Brain pericyte (primary cell): ENCODE data around the gene PRKCE.
A peak's percentile ranks its signal among the peaks of the same experiment; 100 is the strongest.
"Not testable (repeated sequence)": the region's sequence is repeated elsewhere in the genome, so short reads cannot be mapped to it uniquely, and the experiment has no call there.

Experiments used
- DNase-seq: peaks from one replicate; pipeline ENCODE4 v3.0.0-alpha.2; 2012; ENCODE audit warnings: low read depth, low spot score

Gene PRKCE

GRCh38 chr2:45909677-45910191 lies 258.3 kb downstream of the PRKCE start:
- DNase-seq, result no peak

DNA sequence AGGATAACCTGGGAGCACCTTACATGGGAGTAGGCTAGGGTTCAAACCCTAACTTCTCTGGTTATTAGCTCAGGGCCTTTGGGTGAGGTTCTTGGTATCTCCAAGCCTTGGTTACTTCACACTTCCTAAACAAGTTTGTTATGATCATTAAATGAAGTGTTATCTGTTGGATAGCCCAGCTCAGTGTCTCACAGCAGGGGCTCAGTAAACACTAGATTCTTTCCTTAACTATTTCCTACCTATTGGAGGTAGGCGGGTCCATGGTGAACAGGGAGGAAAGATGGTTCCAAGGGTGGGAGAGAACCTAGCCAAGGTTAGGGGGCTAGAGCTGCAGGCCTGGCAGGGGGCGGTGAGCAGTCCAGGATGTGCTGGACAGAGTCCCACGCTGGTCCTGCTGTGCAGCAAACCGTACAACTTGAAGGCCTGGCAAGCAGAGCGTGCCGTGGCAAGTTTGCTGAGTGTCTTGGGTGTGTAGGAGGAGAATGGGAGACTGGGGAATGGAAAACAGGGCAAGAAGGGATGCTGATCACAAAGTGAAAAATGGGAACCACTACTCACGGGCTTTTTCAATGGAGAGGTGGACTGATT lies 259.1 kb downstream of the PRKCE start:
- no peak for DNase-seq

- DNase-seq, result no peak
These were observed 260.1 kb downstream of the PRKCE start for GRCh38 chr2:45911538-45911937.

DNA sequence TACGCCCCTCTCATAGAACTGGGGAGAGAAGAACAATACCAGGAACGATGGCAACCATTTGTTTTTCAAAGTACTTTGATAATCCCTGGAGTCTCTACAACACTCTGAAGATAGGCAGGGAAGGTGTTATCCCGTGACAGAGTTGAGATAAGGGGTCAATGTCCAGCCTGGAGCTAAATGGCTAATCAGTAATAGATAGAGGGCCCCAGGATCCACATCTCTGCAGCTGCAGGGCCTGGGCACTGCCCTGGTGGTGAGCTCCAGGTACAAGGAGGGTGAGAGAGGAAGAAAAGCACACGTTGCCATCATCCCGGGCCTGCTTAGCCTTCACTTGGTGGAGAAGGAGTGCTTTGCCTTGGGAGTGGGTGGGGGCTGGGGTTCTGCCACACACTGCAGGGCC lies 260.6 kb downstream of the PRKCE start:
- no peak for DNase-seq

- DNase-seq, result no peak
These were observed 262.1 kb downstream of the PRKCE start for GRCh38 chr2:45913539-45913938.

- DNase-seq, result no peak
These were observed 264.0 kb downstream of the PRKCE start for GRCh38 chr2:45915523-45915922.

- DNase-seq, result not testable (repeated sequence)
These were observed 266.2 kb downstream of the PRKCE start for GRCh38 chr2:45917561-45918176.

GRCh38 chr2:45918463-45919159 lies 267.1 kb downstream of the PRKCE start:
- no peak for DNase-seq

- DNase-seq, result no peak
These were observed 267.7 kb downstream of the PRKCE start for GRCh38 chr2:45919160-45919650.

DNA sequence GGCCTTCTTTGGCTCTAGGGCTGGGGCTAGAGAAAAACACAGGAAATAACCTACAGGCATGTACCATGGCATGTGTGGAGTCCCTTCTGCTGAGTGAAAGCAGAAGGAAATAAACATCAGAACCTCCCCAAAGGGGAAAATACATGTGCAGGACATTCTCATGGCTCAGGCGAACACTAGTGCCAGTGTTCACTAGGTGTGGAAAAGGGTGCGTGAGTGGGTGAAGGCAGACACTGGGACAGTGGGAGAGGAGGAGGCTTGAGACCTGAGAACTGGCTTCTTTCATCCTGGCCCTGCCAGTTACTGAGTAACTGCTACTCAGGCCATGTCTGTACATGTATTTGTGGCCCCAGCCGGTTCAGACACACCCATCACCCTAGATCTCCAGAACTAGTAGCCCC lies 268.2 kb downstream of the PRKCE start:
- DNase-seq, result no peak

DNA sequence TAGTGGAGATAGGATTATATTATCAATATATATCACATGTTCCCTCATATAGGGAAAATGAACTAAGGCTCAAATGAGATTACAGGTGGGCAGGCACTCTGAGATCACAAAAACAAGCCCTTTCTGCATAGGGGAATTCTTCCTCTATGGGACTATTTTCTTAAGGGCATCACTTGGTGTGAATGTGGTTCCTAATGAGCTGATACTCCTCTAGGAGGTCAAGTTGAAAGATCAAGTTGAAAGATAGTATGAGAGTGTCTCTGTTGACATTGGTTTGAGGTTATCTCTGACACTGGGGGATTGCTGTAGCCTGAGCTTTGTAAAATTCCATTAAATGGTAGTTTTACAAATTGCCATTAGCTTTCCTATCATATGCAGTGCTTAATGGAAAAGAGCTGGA lies 270.4 kb downstream of the PRKCE start:
- no peak for DNase-seq

DNA sequence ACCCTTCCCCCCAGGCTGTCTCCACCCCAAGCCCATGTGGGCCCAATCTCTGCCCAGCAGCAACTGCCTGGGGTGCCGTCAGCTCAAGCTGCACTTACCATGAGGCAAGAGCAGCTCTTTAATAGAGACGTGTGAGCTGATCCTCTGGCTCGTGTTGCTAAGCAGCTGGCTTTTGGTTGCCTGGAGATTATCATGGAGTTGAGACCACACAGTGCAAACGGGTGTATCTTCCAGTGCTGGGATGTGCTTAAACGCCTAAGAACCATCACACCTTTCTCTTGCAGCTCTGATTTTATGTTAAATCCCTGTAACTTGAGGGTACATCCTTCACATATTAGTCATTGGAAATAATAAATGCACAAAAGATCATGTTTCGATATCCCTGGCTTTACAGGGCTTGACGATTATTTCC lies 271.1 kb downstream of the PRKCE start:
- no peak for DNase-seq

DNA sequence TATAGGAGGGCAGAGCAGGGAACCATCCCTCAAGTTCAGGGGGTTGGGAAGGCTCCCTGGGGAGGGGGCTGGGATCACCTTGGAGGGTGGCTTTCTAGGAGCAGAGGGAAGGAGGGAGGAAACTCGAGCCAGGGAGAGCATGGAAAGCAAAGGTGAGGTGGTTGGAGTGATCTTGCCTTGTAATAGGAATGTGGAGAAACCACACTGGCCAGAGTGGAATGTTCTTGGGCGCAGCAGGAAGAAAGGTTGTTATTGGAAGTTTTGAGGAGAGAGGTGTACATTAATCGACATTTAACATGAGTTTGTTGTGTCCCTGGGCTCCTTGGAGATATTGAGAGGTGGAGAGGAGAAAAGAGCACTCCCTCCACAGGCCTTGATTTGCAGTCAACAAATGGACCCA lies 272.2 kb downstream of the PRKCE start:
- DNase-seq, result no peak

DNA sequence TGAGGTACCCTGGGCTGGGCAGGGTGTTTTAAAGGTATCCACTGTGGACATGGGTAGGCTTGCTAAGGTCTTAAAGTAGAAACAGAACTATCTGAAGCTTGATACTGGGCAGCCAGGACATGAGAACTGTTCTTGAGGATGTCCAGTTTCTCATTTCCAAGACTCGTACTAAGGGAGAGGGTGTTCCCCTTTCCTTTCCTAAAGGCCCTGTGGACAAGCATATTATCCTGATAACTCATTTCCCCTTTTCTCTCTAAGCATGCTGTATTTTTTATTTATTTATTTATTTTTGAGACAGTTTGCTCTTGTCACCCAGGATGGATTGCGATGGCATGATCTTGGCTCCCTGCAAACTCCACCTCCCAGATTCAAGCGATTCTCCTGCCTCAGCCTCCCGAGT lies 273.6 kb downstream of the PRKCE start:
- no peak for DNase-seq

DNA sequence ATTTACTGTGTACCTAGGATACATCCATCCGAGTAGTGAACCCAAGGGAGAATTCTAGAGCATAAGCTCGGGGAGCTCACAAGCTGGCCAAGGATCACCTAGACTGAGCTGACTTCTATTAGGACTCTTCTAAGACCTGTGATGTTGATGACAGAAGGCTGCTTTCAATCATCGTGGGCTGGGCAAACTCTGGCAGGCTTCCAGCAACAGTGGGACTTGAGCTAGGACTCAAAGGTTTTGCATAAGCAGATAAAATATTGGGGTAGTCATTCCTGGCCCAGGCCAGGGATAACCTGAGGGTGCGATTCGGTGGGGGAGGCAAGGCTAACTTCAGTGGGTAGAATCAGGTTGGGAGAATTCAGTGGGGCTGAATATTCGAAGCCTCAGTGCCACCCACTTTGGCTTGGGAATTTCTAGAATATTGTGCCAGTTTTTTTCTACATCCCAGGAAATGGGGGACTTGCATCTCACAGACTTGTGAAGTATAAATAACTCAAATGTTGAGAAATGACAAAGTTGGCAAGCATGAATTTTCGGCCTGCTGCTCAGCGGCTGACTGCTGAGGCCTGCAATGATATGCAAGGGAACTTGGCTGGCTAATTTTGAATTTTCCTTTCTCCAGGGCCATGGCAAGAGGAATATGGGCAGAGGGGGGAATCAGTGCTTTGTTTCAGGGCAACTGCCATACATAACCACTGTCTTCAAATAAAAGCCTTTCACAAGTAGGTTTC lies 274.3 kb downstream of the PRKCE start:
- DNase-seq, result no peak

- no peak for DNase-seq
These were observed 277.5 kb downstream of the PRKCE start for GRCh38 chr2:45928946-45929345.

DNA sequence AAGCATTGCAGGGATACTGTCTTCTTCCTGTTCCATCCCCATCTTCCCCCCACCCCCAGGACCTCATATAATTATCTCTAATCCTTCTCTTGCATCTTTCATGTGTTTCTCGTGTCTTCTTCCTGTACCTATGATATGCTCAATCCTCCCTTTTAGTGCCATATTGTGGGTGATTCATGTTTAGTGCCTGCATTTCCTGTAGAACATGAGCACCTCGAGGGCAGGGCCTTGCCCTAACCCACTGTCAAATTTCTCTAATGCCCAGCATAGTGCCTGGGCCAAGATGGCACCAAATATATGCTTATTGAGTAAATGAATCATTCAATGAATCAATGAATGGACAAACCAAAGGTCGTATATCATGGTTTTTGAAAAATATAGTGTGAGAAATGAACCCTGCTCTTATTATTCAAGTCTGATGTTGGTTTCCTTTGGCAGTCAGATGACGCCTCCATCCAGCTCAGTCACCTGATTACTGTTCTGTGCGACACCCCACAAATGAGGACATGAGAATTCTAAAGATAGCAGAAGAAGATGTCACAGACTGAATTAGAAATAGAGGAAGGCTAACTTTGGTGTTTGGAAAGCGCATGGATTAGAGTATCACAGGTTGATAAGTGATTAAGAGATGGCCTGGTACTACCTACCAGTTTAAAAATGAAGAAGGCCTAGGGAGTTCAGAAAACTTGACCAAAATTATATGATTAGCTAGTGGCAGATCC lies 278.4 kb downstream of the PRKCE start:
- no peak for DNase-seq

GRCh38 chr2:45930396-45930792 lies 278.9 kb downstream of the PRKCE start:
- no peak for DNase-seq

- DNase-seq, result no peak
These were observed 281.0 kb downstream of the PRKCE start for GRCh38 chr2:45932278-45932975.

GRCh38 chr2:45935791-45936622 lies 284.5 kb downstream of the PRKCE start:
- peak; percentile 71 for DNase-seq
